ENCODE results near the gene PXDC1. TPM values are rescaled to one million over a fixed set of nuclear protein-coding genes. Genes with fewer than 3 reads are reported as not detected.

PXDC1 gene
- total RNA-seq, 4 donors from 2014 or later: 8.8 to 47.1 (median 19.6) TPM

GRCh38 chr6:3788408-3789017 lies 37.0 kb upstream of the PXDC1 start:
- in situ Hi-C loops (cut with MboI; ENCODE audit: low sequenced_read_pairs in 4 of 4) (no loop called here), intact Hi-C loops (cut with DNase I; ENCODE audit: low total_unique reads) (no loop called here)
- H3K4me3 ChIP-seq: no peak overlapping the region

GRCh38 chr6:3786141-3786540 lies 34.6 kb upstream of the PXDC1 start:
- no peak for ATAC-seq
- no peaks in the 10 kb centered on the region for H3K27me3 ChIP-seq
- intact Hi-C loops (cut with DNase I; ENCODE audit: low total_unique reads): no loop called here
- no peaks in the 10 kb centered on the region for H3K36me3 ChIP-seq
- TF ChIP-seq POLR2A (IDR thresholded peaks at IDR 0.05): no peak
- TF ChIP-seq CTCF (IDR thresholded peaks at IDR 0.05 in 4 of 5, conservative IDR thresholded peaks at IDR 0.05 in 1 of 5): no peak
- H3K27ac ChIP-seq: no peak overlapping the region
- H3K4me3 ChIP-seq: no peak overlapping the region
- no peaks in the 10 kb centered on the region for H3K9me3 ChIP-seq
- in situ Hi-C loops (cut with MboI; ENCODE audit: low sequenced_read_pairs in 4 of 4): no loop called here
- H3K4me1 ChIP-seq: no peaks in the 10 kb centered on the region
- DNase-seq: no peak

More at GRCh38 chr6:3788408-3789017, 37.0 kb upstream of the PXDC1 start:
- Histone ChIP-seq H3K36me3 (no peaks in the 10 kb centered on the region), H3K27me3 (no peaks in the 10 kb centered on the region), H3K9me3 (no peaks in the 10 kb centered on the region), H3K4me1 (no peaks in the 10 kb centered on the region), H3K27ac (no peak overlapping the region)
- TF ChIP-seq CTCF (IDR thresholded peaks at IDR 0.05 in 4 of 5, conservative IDR thresholded peaks at IDR 0.05 in 1 of 5) (no peak), POLR2A (IDR thresholded peaks at IDR 0.05) (no peak)
- ATAC-seq (no peak), DNase-seq (no peak)

GRCh38 chr6:3785745-3786098 lies 34.2 kb upstream of the PXDC1 start:
- in situ Hi-C loops (cut with MboI; ENCODE audit: low sequenced_read_pairs in 4 of 4) (no loop called here), intact Hi-C loops (cut with DNase I; ENCODE audit: low total_unique reads) (no loop called here)
- no peak for DNase-seq
- ATAC-seq: no peak
- no peaks in the 10 kb centered on the region for H3K4me1 ChIP-seq
- H3K27me3 ChIP-seq: no peaks in the 10 kb centered on the region
- H3K9me3 ChIP-seq: no peaks in the 10 kb centered on the region
- H3K36me3 ChIP-seq: no peaks in the 10 kb centered on the region
- no peak overlapping the region for H3K27ac ChIP-seq
- TF ChIP-seq POLR2A (IDR thresholded peaks at IDR 0.05) (no peak), CTCF (IDR thresholded peaks at IDR 0.05 in 4 of 5, conservative IDR thresholded peaks at IDR 0.05 in 1 of 5) (no peak)
- H3K4me3 ChIP-seq: no peak overlapping the region

- H3K27ac ChIP-seq: no peak overlapping the region
- no peaks in the 10 kb centered on the region for H3K27me3 ChIP-seq
- no peak for DNase-seq
- no peak overlapping the region for H3K4me3 ChIP-seq
- intact Hi-C loops (cut with DNase I; ENCODE audit: low total_unique reads) (no loop called here), in situ Hi-C loops (cut with MboI; ENCODE audit: low sequenced_read_pairs in 4 of 4) (no loop called here)
- ATAC-seq: no peak
- H3K36me3 ChIP-seq: no peaks in the 10 kb centered on the region
- H3K9me3 ChIP-seq: no peaks in the 10 kb centered on the region
- TF ChIP-seq POLR2A (IDR thresholded peaks at IDR 0.05) (no peak), CTCF (IDR thresholded peaks at IDR 0.05 in 4 of 5, conservative IDR thresholded peaks at IDR 0.05 in 1 of 5) (no peak)
- no peaks in the 10 kb centered on the region for H3K4me1 ChIP-seq
Measured at GRCh38 chr6:3784885-3785744, 33.6 kb upstream of the PXDC1 start.

Measured in gastrocnemius medialis (tissue), 4 donors.